T-cell (primary cell): ENCODE data around the gene SKI. TPM values are rescaled to one million over a fixed set of nuclear protein-coding genes. Genes with fewer than 3 reads are reported as not detected.

Experiments used
- ATAC-seq, 4 experiments: fragments of 200-7000 bp in 3 of 4; fragments of 150-1000 bp in 1 of 4; cut with Tn5 transposase; replicated peaks in 1 of 4; 1 replicate in 3 of 4; 2 replicates in 1 of 4; pipeline ENCODE4 v1.10.0; 2021; ENCODE audit warnings: moderate library complexity in 3 of 4, mild to moderate bottlenecking in 2 of 4, moderate number of reproducible peaks in 1 of 4
- CTCF ChIA-PET, 2 donors: fragments of 300-600 bp; sonication (Branson Sonifier 250); formaldehyde crosslinking; loops; one replicate each; lab custom pipeline; 2022; ENCODE audit warnings: antibody characterized with exemption in 2 of 2; lab: Charles Lee
- POLR2A ChIA-PET, 2 donors: fragments of 300-600 bp; sonication (Branson Sonifier 250); formaldehyde crosslinking; loops; one replicate each; lab custom pipeline; 2022; ENCODE audit warnings: antibody characterized with exemption in 2 of 2; lab: Charles Lee
- DNase-seq, 35 experiments: peaks; one replicate each; pipeline versions ENCODE4 v3.0.0 to v3.0.0-alpha.2; 2013 to 2023
- H3K27ac ChIP-seq: one replicate; pipeline ENCODE4 v1.5.1; 2013; ENCODE audit warnings: low read length
- H3K27me3 ChIP-seq, 2 experiments: replicated peaks in 1 of 2; 1 replicate in 1 of 2; 2 replicates in 1 of 2; pipeline versions ENCODE4 v1.6.1 to v1.7.0; 2013; ENCODE audit warnings: low read length in 1 of 2, mixed read lengths in 1 of 2; ENCODE audit not compliant: control insufficient read depth in 2 of 2, insufficient read depth in 2 of 2; ENCODE audit errors: extremely low read depth in 1 of 2
- H3K36me3 ChIP-seq, 2 donors: 1 replicate in 1 of 2; 2 replicates in 1 of 2; pipeline versions ENCODE4 v1.6.1 to v1.7.0; 2013; ENCODE audit warnings: low read length in 1 of 2; ENCODE audit not compliant: control insufficient read depth in 2 of 2, insufficient read depth in 1 of 2; ENCODE audit errors: extremely low read depth in 1 of 2
- H3K4me1 ChIP-seq, 2 experiments: 1 replicate in 1 of 2; 2 replicates in 1 of 2; pipeline versions ENCODE4 v1.6.1 to v1.7.0; 2013; ENCODE audit warnings: low read length in 2 of 2, mixed read lengths in 1 of 2; ENCODE audit not compliant: insufficient read depth in 2 of 2, control insufficient read depth in 1 of 2; ENCODE audit errors: extremely low read depth in 1 of 2
- H3K4me3 ChIP-seq, 2 donors: 1 replicate in 1 of 2; 2 replicates in 1 of 2; pipeline versions ENCODE4 v1.5.1 to v1.7.0; 2013; ENCODE audit warnings: mild to moderate bottlenecking in 2 of 2, low read length in 1 of 2, moderate library complexity in 1 of 2; ENCODE audit not compliant: control insufficient read depth in 1 of 2; ENCODE audit errors: extremely low read depth in 1 of 2
- H3K9me3 ChIP-seq: 2 replicates; pipeline ENCODE4 v1.7.0; 2013
- H3K27ac Mint-ChIP-seq, 2 donors: one replicate each; pipeline ENCODE4 v1.8.0; 2020 to 2021; ENCODE audit warnings: mild to moderate bottlenecking in 2 of 2, mixed read lengths in 2 of 2
- H3K27me3 Mint-ChIP-seq, 2 donors: one replicate each; pipeline ENCODE4 v1.8.0; 2021 to 2022; ENCODE audit warnings: mixed read lengths in 2 of 2
- H3K36me3 Mint-ChIP-seq: one replicate; pipeline ENCODE4 v1.8.0; 2021; ENCODE audit warnings: mixed read lengths
- H3K4me1 Mint-ChIP-seq, 3 donors: one replicate each; pipeline ENCODE4 v1.8.0; 2020 to 2022; ENCODE audit warnings: mixed read lengths in 3 of 3, mild to moderate bottlenecking in 1 of 3
- H3K4me3 Mint-ChIP-seq, 3 donors: one replicate each; pipeline ENCODE4 v1.8.0; 2020 to 2022; ENCODE audit warnings: mild to moderate bottlenecking in 3 of 3, mixed read lengths in 3 of 3, moderate library complexity in 3 of 3
- H3K9me3 Mint-ChIP-seq, 3 donors: one replicate each; pipeline ENCODE4 v1.8.0; 2020 to 2022; ENCODE audit warnings: mixed read lengths in 3 of 3
- WGBS: methylation state at CpG from one replicate; pipeline ENCODE4 v1.1.5; 2013; ENCODE audit warnings: missing lambda C conversion rate; ENCODE audit not compliant: insufficient coverage; 5-methylcytosine and 5-hydroxymethylcytosine counted together
- total RNA-seq, 35 experiments: library from RNA in 6 of 35; stranded (reverse) in 6 of 35; fragments of 120-200 nt in 1 of 35; gene quantifications; one replicate each; pipeline versions ENCODE4 v1.2.1 to v1.2.4 and lab custom pipeline; 2013 to 2026

SKI gene
- total RNA-seq, 5 donors from 2014 or later (not counting 1 experiment from before 2014, with no cell fraction given): 137 to 299 (median 157) TPM

- peaks cover 5% of the 10 kb centered on the region in 2 donors for H3K36me3 ChIP-seq
- peak overlapping the region; percentile 34 to 69 for H3K27ac Mint-ChIP-seq
- H3K4me1 ChIP-seq: no peaks in the 10 kb centered on the region
- no peak overlapping the region for H3K4me3 ChIP-seq
- H3K9me3 ChIP-seq: no peaks in the 10 kb centered on the region
- no peak overlapping the region for H3K4me3 Mint-ChIP-seq
- H3K27me3 Mint-ChIP-seq: no peaks in the 10 kb centered on the region
- DNase-seq: no peak
- H3K27ac ChIP-seq: no peak overlapping the region
- ATAC-seq: no peak
- no peaks in the 10 kb centered on the region for H3K27me3 ChIP-seq
- peaks cover 0 to 7% (median 1%) of the 10 kb centered on the region in 3 donors for H3K4me1 Mint-ChIP-seq
- H3K9me3 Mint-ChIP-seq: no peaks in the 10 kb centered on the region
- ChIA-PET POLR2A (no interaction called here), CTCF (no interaction called here)
- WGBS: 97% methylated on average over 8 of the region's 13 CpGs
- peaks cover 26% of the 10 kb centered on the region for H3K36me3 Mint-ChIP-seq
Measured at GRCh38 chr1:2182376-2182775, 45.7 kb upstream of the SKI start.

GRCh38 chr1:2183937-2184334 lies 44.2 kb upstream of the SKI start:
- no peaks in the 10 kb centered on the region for H3K27me3 ChIP-seq
- no peak overlapping the region for H3K4me3 Mint-ChIP-seq
- no peak overlapping the region for H3K27ac Mint-ChIP-seq
- no peaks in the 10 kb centered on the region for H3K9me3 ChIP-seq
- H3K9me3 Mint-ChIP-seq: no peaks in the 10 kb centered on the region
- no peak for DNase-seq
- H3K36me3 Mint-ChIP-seq: peaks cover 19% of the 10 kb centered on the region
- no peak for ATAC-seq
- no peak overlapping the region for H3K4me3 ChIP-seq
- no peaks in the 10 kb centered on the region for H3K27me3 Mint-ChIP-seq
- peaks cover 0 to 7% (median 3%) of the 10 kb centered on the region in 3 donors for H3K4me1 Mint-ChIP-seq
- peaks cover 5% of the 10 kb centered on the region in 2 donors for H3K36me3 ChIP-seq
- ChIA-PET CTCF (no interaction called here), POLR2A (no interaction called here)
- H3K27ac ChIP-seq: no peak overlapping the region
- H3K4me1 ChIP-seq: peaks cover 0 to 2% of the 10 kb centered on the region in 2 experiments
- 95% methylated on average over 15 of the region's 15 CpGs for WGBS

GRCh38 chr1:2184531-2184930 lies 43.6 kb upstream of the SKI start:
- no peaks in the 10 kb centered on the region for H3K9me3 ChIP-seq
- CTCF ChIA-PET: no interaction called here
- no peak overlapping the region for H3K4me3 ChIP-seq
- ATAC-seq (no peak), DNase-seq (no peak)
- peaks cover 5% of the 10 kb centered on the region in 2 donors for H3K36me3 ChIP-seq
- 98% methylated on average over 11 of the region's 18 CpGs for WGBS
- peaks cover 0 to 8% of the 10 kb centered on the region in 2 experiments for H3K4me1 ChIP-seq
- Mint-ChIP-seq H3K4me3 (no peak overlapping the region), H3K9me3 (no peaks in the 10 kb centered on the region), H3K27ac (no peak overlapping the region), H3K36me3 (peaks cover 17% of the 10 kb centered on the region), H3K27me3 (no peaks in the 10 kb centered on the region), H3K4me1 (peaks cover 2 to 11% (median 7%) of the 10 kb centered on the region in 3 donors)
- H3K27ac ChIP-seq: no peak overlapping the region
- POLR2A ChIA-PET: no interaction called here
- no peaks in the 10 kb centered on the region for H3K27me3 ChIP-seq

GRCh38 chr1:2184934-2185333 lies 43.2 kb upstream of the SKI start:
- Histone ChIP-seq H3K36me3 (peaks cover 5% of the 10 kb centered on the region in 2 donors), H3K4me1 (peaks cover 0 to 12% of the 10 kb centered on the region in 2 experiments), H3K4me3 (no peak overlapping the region), H3K9me3 (no peaks in the 10 kb centered on the region), H3K27me3 (no peaks in the 10 kb centered on the region), H3K27ac (no peak overlapping the region)
- Mint-ChIP-seq H3K9me3 (no peaks in the 10 kb centered on the region), H3K4me1 (peaks cover 4 to 11% (median 7%) of the 10 kb centered on the region in 3 donors), H3K27ac (no peak overlapping the region), H3K27me3 (no peaks in the 10 kb centered on the region), H3K4me3 (no peak overlapping the region), H3K36me3 (peaks cover 15% of the 10 kb centered on the region)
- 96% methylated on average over 32 of the region's 33 CpGs for WGBS
- ATAC-seq (no peak), DNase-seq (no peak)
- ChIA-PET CTCF (no interaction called here), POLR2A (no interaction called here)

GRCh38 chr1:2185880-2186855 lies 42.0 kb upstream of the SKI start:
- Mint-ChIP-seq H3K4me3 (no peak overlapping the region), H3K36me3 (peaks cover 11% of the 10 kb centered on the region), H3K4me1 (peaks cover 10 to 17% (median 13%) of the 10 kb centered on the region in 3 donors), H3K27me3 (no peaks in the 10 kb centered on the region), H3K9me3 (no peaks in the 10 kb centered on the region), H3K27ac (no peak overlapping the region)
- H3K36me3 ChIP-seq: peaks cover 5% of the 10 kb centered on the region in 2 donors
- ChIA-PET CTCF (no interaction called here), POLR2A (no interaction called here)
- H3K9me3 ChIP-seq: no peaks in the 10 kb centered on the region
- H3K4me1 ChIP-seq: peaks cover 0 to 25% of the 10 kb centered on the region in 2 experiments
- H3K27ac ChIP-seq: no peak overlapping the region
- H3K27me3 ChIP-seq: no peaks in the 10 kb centered on the region
- H3K4me3 ChIP-seq: no peak overlapping the region
- ATAC-seq (no peak), DNase-seq (no peak)
- 94% methylated on average over 24 of the region's 38 CpGs for WGBS

GRCh38 chr1:2186901-2187300 lies 41.2 kb upstream of the SKI start:
- H3K9me3 ChIP-seq: no peaks in the 10 kb centered on the region
- H3K27ac ChIP-seq: no peak overlapping the region
- peaks cover 0 to 27% of the 10 kb centered on the region in 2 experiments for H3K4me1 ChIP-seq
- peaks cover 5% of the 10 kb centered on the region in 2 donors for H3K36me3 ChIP-seq
- ATAC-seq: no peak
- H3K27me3 ChIP-seq: no peaks in the 10 kb centered on the region
- no peaks in the 10 kb centered on the region for H3K9me3 Mint-ChIP-seq
- peaks cover 12 to 22% (median 16%) of the 10 kb centered on the region in 3 donors for H3K4me1 Mint-ChIP-seq
- H3K4me3 ChIP-seq: no peak overlapping the region
- peaks cover 11% of the 10 kb centered on the region for H3K36me3 Mint-ChIP-seq
- no peaks in the 10 kb centered on the region for H3K27me3 Mint-ChIP-seq
- no peak for DNase-seq
- no peak overlapping the region for H3K27ac Mint-ChIP-seq
- POLR2A ChIA-PET: interaction anchor here in 1 of 2 donors (0.5 kb wide), 1 partner anchor 135 kb away, joined by 4 read pairs; no protein-coding TSS in a partner anchor
- CTCF ChIA-PET: no interaction called here
- no peak overlapping the region for H3K4me3 Mint-ChIP-seq
- 96% methylated on average over 7 of the region's 9 CpGs for WGBS
